ENCODE results near the gene MAP3K3.

Gene MAP3K3

DNA sequence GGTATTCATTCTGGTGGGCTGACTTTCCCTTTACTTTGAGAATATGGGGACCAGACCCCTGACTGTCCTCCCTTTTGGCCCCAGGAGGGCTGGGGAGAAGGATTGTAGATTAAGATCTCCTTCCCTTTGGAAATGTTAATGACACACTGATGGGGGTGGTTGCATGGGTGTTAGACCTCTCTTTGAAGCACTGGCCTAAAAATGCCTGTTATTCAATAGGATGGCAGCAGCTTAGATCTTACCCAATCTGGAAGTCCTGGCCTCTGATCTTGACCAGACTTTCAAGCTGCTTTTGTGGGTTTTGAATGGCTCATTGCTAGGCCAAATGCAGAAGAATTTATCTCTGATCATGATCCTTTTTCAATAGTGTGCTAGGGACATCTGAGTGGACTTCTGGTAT lies 25.7 kb downstream of the MAP3K3 start:
- Histone ChIP-seq H3K27ac (no peak overlapping the region), H3K9me3 (ENCODE audit: severe bottlenecking) (no peaks in the 10 kb centered on the region), H3K36me3 (peaks cover 55% of the 10 kb centered on the region), H3K27me3 (ENCODE audit: insufficient read depth, low read depth, severe bottlenecking) (no peaks in the 10 kb centered on the region), H3K4me3 (ENCODE audit: low read depth, low read length) (no peak overlapping the region)
- no peak for TF ChIP-seq CTCF (IDR thresholded peaks at IDR 0.05; ENCODE audit: low read depth, low read length)
- DNase-seq = no peak

DNA sequence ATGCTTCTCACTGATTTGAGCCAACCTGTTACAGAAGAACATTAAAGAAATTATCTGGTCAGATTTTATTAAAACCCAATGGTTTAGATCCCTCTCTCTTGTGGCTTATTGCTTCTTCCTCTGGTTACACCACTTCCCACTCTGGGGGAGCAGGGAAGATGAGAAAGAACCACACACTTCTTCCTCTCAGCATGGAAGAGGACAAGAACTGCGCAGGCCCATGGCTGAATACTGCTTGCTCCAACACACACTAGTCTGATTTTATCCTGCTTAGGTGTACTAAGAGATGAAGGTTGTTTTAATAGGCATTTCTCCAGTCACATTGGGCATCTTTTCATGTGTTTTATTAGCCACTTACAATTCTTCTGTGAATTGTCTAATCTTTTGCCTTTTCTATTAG lies 27.6 kb downstream of the MAP3K3 start:
- Histone ChIP-seq H3K36me3 (peaks cover 73% of the 10 kb centered on the region), H3K27me3 (ENCODE audit: insufficient read depth, low read depth, severe bottlenecking) (no peaks in the 10 kb centered on the region), H3K9me3 (ENCODE audit: severe bottlenecking) (no peaks in the 10 kb centered on the region), H3K4me3 (ENCODE audit: low read depth, low read length) (no peak overlapping the region), H3K27ac (no peak overlapping the region)
- TF ChIP-seq CTCF (IDR thresholded peaks at IDR 0.05; ENCODE audit: low read depth, low read length) = no peak
- no peak for DNase-seq

DNA sequence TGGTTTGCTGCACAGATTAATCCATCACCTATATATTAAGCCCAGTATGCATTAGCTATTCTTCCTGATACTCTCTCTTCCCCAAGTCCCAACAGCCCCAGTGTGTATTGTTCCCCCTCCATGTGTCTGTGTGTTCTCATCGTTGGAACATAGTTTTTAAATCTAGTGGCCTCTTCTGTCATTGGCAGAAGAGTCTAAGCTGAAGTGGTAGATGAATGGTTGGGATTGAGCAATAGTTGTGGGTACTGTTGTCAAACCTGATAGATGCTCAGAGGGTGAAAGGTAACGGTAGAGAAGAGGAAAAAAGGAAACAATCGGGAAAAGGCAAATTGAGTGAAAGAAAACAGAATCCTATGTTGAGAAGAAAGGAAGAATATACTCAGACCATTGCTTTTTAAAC lies 29.9 kb downstream of the MAP3K3 start:
- Histone ChIP-seq H3K36me3 (peaks cover 66% of the 10 kb centered on the region), H3K27ac (no peak overlapping the region), H3K27me3 (ENCODE audit: insufficient read depth, low read depth, severe bottlenecking) (no peaks in the 10 kb centered on the region), H3K4me3 (ENCODE audit: low read depth, low read length) (no peak overlapping the region), H3K9me3 (ENCODE audit: severe bottlenecking) (no peaks in the 10 kb centered on the region)
- DNase-seq = no peak
- TF ChIP-seq CTCF (IDR thresholded peaks at IDR 0.05; ENCODE audit: low read depth, low read length) = no peak

GRCh38 chr17:63653050-63653449 lies 30.8 kb downstream of the MAP3K3 start:
- no peaks in the 10 kb centered on the region for H3K9me3 ChIP-seq (ENCODE audit: severe bottlenecking)
- no peaks in the 10 kb centered on the region for H3K27me3 ChIP-seq (ENCODE audit: insufficient read depth, low read depth, severe bottlenecking)
- no peak for TF ChIP-seq CTCF (IDR thresholded peaks at IDR 0.05; ENCODE audit: low read depth, low read length)
- no peak overlapping the region for H3K4me3 ChIP-seq (ENCODE audit: low read depth, low read length)
- peaks cover 66% of the 10 kb centered on the region for H3K36me3 ChIP-seq
- no peak for DNase-seq
- H3K27ac ChIP-seq = no peak overlapping the region

GRCh38 chr17:63657786-63658185 lies 35.6 kb downstream of the MAP3K3 start:
- no peak overlapping the region for H3K27ac ChIP-seq
- no peak for DNase-seq
- H3K4me3 ChIP-seq (ENCODE audit: low read depth, low read length) = no peak overlapping the region
- no peaks in the 10 kb centered on the region for H3K9me3 ChIP-seq (ENCODE audit: severe bottlenecking)
- no peak for TF ChIP-seq CTCF (IDR thresholded peaks at IDR 0.05; ENCODE audit: low read depth, low read length)
- peaks cover 79% of the 10 kb centered on the region for H3K36me3 ChIP-seq
- no peaks in the 10 kb centered on the region for H3K27me3 ChIP-seq (ENCODE audit: insufficient read depth, low read depth, severe bottlenecking)

DNA sequence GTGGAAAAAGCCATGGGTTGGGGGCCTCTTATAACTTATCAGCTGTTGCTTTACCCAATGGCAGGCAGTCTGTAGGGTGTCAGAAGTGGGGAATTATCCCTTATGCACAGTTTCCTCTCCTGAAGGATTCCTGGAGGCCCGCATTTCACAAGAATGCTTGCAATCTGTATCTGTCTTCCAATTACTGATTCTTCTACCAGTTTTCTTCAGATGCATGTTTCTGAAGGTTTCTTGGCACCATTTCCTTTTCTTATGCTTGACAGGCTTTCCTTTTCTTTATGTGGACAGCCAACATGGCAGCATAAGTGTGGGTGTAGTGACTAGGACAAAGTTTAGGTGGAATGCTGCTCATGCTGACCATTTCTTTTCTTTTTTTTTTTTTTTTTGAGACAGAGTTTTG lies 36.1 kb downstream of the MAP3K3 start:
- TF ChIP-seq CTCF (IDR thresholded peaks at IDR 0.05; ENCODE audit: low read depth, low read length) = no peak
- no peaks in the 10 kb centered on the region for H3K27me3 ChIP-seq (ENCODE audit: insufficient read depth, low read depth, severe bottlenecking)
- H3K27ac ChIP-seq = no peak overlapping the region
- no peaks in the 10 kb centered on the region for H3K9me3 ChIP-seq (ENCODE audit: severe bottlenecking)
- peaks cover 79% of the 10 kb centered on the region for H3K36me3 ChIP-seq
- DNase-seq = no peak
- no peak overlapping the region for H3K4me3 ChIP-seq (ENCODE audit: low read depth, low read length)
